Fibroblast of pulmonary artery (primary cell): ENCODE results near the gene TRPV4.

Experiments
- DNase-seq: peaks from one replicate; pipeline ENCODE4 v3.0.0-alpha.2; 2010; ENCODE audit warnings: low read depth
- H3K4me3 ChIP-seq: replicated peaks from 2 replicates; pipeline ENCODE4 v1.5.1; 2011; ENCODE audit warnings: low read depth, mild to moderate bottlenecking, control low read depth, low read length, moderate library complexity
- TF ChIP-seq, protein P1 (sequence below): IDR thresholded peaks from 2 replicates; pipeline ENCODE4 v1.5.1; 2011; ENCODE audit warnings: mild to moderate bottlenecking, control low read depth, low read length, inconsistent platforms; ENCODE audit errors: missing control alignments

Gene TRPV4

DNA sequence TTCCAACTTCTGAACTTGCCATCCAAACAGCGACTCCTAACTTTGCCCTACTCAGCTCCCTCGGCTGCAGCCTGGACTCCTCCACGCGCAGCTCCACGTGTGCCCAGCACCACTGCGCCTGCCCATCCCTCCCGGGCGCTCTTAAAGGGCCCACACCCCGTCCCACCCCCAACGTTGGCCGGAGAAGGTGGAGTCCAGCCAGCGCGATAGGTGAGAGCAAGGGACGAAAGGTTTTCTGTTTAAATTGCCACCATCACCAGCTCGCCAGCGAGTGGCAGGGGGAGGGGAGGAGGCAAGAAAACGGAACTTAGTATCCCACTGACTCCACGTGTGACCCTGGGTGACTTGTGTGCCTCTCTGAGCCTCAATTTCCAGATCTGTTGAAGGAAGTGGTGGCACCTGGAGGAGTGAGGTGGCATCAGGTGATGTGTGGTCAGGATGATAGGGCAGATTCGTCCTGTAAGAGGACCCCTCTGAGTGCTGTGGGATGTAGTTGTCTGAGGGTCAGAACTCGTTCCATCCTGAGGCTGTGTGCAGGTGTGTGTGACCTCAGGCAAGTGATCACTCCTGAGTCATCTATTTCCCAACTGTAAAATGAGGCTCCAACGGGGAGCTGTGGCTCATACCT lies 59.7 kb downstream of the TRPV4 start:
- no peak for DNase-seq
- H3K4me3 ChIP-seq, result no peak overlapping the region
- TF ChIP-seq, protein P1, sequence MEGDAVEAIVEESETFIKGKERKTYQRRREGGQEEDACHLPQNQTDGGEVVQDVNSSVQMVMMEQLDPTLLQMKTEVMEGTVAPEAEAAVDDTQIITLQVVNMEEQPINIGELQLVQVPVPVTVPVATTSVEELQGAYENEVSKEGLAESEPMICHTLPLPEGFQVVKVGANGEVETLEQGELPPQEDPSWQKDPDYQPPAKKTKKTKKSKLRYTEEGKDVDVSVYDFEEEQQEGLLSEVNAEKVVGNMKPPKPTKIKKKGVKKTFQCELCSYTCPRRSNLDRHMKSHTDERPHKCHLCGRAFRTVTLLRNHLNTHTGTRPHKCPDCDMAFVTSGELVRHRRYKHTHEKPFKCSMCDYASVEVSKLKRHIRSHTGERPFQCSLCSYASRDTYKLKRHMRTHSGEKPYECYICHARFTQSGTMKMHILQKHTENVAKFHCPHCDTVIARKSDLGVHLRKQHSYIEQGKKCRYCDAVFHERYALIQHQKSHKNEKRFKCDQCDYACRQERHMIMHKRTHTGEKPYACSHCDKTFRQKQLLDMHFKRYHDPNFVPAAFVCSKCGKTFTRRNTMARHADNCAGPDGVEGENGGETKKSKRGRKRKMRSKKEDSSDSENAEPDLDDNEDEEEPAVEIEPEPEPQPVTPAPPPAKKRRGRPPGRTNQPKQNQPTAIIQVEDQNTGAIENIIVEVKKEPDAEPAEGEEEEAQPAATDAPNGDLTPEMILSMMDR, result no peak

DNA sequence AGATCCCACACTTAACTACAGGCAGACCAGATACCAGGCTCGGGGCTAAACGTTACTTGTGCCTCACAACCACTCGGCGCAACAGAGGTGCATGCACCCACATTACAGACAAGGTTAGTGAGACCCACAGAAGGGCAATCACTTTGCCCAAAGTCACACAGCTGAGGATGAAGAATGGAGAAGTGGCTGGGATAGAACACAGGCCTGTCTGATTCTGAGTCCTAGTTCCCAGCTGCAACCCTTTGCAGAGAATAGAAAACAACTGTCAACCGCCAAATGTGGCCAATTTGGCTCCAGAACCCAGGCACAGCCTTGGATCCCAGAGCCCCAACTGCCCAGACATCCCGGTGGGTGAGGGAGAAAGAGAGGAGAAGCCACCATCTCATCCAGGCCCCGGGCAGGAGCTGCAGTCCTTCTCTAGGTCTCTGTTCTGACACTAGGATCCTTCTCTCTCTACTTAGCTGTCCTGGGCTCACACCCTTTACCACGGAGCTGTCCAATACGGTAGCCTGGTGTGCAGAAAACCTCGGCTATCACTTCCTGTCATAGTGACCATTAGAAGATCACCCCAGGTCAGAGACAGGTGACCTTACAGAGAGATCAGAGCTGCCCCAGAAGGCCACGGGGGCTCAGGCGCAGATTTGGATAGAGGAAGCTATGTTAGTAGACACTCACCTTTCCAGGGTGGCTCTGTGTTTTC lies 60.4 kb downstream of the TRPV4 start:
- TF ChIP-seq, protein P1, result no peak
- DNase-seq, result no peak
- H3K4me3 ChIP-seq, result no peak overlapping the region

DNA sequence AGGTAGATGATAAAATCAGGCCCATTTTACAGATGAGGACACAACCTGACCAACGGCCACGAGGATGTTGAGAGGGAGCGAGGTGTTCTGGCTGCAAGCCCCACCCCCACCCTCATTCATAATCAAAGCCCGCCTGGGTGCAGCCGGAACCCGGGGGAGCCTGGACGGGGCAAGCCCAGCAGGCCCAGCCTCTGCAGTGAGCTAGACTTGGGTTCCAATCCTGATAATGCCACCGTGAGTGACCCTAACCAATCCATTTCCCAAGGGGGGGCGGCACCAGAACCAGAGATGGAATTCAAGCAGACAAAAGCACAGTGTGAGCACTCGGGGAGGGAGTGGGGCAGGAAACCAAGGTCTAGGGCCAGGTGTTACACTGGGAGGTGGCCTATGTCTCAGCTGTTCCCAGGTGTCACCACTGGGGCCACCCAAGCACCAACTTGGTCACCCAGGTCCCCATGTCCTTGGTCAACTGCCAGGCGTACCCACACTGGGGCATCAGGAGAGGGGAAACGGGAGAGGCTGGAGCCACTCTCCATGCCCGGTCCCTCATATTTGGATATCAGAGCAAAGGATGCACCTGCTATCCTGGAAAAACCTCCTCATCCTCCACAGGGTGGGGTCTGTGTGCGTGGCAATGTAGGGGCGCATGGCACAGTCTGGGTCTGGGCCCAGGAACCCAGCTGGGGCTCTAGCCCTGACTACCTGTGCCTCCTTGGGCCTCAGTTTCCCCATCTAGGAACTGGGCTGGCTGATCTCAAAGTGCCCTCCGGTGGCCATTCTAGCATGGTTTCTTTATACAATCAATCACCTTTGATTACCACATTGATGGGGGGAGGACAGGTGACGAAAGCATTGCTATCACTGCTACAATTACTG lies 61.2 kb downstream of the TRPV4 start:
- no peak for DNase-seq
- TF ChIP-seq, protein P1, result no peak
- no peak overlapping the region for H3K4me3 ChIP-seq

DNA sequence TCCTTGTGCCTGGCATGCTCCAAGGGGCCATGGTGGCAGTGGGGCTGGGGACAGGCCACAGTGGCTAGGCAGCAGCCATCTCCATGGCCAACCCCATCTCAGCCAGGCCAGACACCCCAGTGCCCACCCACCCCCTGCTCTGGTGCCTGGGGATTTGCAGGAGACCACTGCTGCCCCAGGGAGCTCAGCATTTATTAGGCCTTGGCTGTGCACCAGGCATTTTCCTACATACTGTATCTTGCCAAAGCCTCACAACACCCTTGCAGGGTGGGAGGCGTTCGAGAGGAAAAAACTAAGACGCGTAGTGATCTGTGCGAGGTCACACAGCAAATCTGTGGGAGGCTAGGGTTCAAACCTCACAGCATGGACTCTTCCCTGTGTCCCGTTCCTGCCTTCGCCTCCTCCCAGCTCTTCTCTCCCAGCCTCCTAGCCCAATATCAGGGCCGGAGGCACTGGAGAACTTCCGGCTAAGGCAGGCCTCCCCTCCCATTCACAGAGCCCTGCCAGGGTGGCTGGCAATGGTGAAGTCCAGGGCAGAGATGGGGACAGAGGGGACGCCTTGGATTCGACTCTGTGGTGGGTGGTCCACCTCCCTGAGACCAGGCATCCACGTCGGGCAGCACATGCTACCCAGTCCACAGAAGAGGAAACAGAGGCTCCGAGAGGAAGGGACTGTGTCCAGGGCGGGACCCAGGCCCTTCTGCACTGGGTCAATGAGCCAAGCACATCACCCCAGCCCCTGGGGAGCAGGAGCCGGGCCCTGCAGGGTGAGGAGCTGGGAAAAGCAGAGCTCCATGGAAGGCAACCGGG lies 62.1 kb downstream of the TRPV4 start:
- H3K4me3 ChIP-seq, result no peak overlapping the region
- TF ChIP-seq, protein P1, result no peak
- no peak for DNase-seq

DNA sequence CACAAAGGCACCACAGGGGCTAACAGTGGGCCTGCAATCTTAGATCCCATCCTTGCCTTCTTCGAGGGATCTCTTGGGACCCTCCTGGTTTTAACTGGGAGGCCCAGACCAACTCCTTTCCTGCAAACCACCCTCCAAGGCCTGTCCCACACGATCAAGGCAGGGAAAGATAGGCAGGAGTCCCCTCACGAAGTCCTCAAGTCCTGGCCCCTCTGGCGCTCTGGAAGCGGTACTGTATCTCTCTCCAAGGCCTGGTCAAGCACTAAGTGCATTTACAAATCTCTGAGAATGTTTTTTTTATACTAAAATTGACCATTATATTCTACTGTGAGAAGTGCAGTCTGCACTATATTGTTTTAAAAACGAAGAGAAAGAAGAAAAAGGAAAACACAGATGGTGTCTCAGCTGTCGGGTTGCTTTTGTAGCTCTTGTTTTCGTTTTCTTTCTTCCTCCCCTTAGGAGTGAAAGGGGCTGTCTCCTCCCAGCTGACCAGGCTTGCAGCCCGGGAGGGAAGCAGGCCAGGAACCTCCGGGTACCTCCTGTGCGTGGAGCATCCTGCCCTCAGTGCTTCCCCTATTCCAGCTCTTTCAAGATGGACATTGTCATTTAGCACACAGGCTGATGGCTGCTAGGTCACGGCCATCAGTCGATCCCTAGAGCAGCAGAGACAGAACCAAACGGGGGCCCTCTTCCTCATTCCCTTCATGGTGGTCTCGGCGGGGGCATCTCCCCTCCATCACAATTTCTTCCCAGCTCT lies 62.9 kb downstream of the TRPV4 start:
- DNase-seq, result no peak
- TF ChIP-seq, protein P1, result no peak
- no peak overlapping the region for H3K4me3 ChIP-seq
